Measurements from ENCODE around the gene PLEKHG7. TPM values are rescaled to one million over a fixed set of nuclear protein-coding genes. Genes with fewer than 3 reads are reported as not detected.
A peak's percentile ranks its signal among the peaks of the same experiment; 100 is the strongest.

Gene PLEKHG7
- total RNA-seq, 4 donors from 2014 or later: not detected

DNA sequence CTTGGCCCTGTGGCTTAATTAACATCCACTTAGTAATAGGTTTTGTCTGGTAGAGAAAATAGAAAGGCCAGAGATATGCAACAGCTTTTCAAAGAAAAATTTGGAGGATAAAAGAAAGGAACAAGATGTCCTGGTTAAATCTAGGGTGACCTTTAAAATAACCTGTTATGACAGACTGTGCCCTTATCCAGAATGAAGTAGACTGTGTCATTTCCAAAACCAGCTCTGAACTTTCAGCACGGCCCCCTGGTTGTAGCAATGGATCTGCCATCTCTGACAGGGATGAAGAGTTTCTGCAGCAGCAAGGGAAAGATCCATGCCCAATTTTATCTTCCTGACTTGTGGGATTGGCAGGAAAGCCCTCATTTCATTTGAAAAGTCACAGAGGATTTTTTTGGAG lies 5.1 kb downstream of the PLEKHG7 start:
- 75 to 86% methylated on average over 1 of the region's 1 CpG for WGBS, 2 donors

DNA sequence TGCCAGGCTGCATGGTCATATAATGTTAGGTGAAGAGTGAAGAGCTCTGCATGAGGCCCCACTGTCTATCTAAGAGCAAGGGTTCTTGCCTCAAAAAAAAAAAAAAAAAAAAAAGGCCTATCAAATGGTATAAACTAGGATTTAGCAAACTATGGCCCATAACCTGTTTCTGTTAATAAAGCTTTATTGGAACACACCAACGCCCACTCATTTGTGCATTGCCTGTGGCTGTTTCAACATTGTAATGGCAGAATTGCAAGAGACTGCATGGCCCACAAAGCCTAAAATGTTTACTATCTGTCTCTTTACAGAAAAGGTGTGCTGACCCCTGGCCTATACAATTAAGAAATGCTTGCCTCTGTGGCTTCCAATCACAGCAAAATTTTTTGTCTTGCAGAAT lies 12.8 kb downstream of the PLEKHG7 start:
- WGBS, 2 donors: 0 to 63% methylated on average over 1 of the region's 1 CpG
- TF ChIP-seq, protein P1, sequence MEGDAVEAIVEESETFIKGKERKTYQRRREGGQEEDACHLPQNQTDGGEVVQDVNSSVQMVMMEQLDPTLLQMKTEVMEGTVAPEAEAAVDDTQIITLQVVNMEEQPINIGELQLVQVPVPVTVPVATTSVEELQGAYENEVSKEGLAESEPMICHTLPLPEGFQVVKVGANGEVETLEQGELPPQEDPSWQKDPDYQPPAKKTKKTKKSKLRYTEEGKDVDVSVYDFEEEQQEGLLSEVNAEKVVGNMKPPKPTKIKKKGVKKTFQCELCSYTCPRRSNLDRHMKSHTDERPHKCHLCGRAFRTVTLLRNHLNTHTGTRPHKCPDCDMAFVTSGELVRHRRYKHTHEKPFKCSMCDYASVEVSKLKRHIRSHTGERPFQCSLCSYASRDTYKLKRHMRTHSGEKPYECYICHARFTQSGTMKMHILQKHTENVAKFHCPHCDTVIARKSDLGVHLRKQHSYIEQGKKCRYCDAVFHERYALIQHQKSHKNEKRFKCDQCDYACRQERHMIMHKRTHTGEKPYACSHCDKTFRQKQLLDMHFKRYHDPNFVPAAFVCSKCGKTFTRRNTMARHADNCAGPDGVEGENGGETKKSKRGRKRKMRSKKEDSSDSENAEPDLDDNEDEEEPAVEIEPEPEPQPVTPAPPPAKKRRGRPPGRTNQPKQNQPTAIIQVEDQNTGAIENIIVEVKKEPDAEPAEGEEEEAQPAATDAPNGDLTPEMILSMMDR (IDR thresholded peaks at IDR 0.05): no peak
- no peak for TF ChIP-seq POLR2A (IDR thresholded peaks at IDR 0.05)
- DNase-seq: no peak
- no peak overlapping the region for H3K4me3 ChIP-seq
- no peaks in the 10 kb centered on the region for H3K36me3 ChIP-seq
- H3K9me3 ChIP-seq: no peaks in the 10 kb centered on the region
- no peak overlapping the region for H3K27ac ChIP-seq
- no peaks in the 10 kb centered on the region for H3K27me3 ChIP-seq
- H3K4me1 ChIP-seq: no peaks in the 10 kb centered on the region
- intact Hi-C loops (cut with DNase I): no loop called here

More for the DNA sequence above, 5.1 kb downstream of the PLEKHG7 start:
- H3K27ac ChIP-seq: no peak overlapping the region
- H3K9me3 ChIP-seq: no peaks in the 10 kb centered on the region
- no peak for DNase-seq
- no peaks in the 10 kb centered on the region for H3K27me3 ChIP-seq
- intact Hi-C loops (cut with DNase I): no loop called here
- H3K36me3 ChIP-seq: no peaks in the 10 kb centered on the region
- TF ChIP-seq, protein P1 (IDR thresholded peaks at IDR 0.05): no peak
- no peak for TF ChIP-seq POLR2A (IDR thresholded peaks at IDR 0.05)
- H3K4me3 ChIP-seq: no peak overlapping the region
- H3K4me1 ChIP-seq: no peaks in the 10 kb centered on the region

DNA sequence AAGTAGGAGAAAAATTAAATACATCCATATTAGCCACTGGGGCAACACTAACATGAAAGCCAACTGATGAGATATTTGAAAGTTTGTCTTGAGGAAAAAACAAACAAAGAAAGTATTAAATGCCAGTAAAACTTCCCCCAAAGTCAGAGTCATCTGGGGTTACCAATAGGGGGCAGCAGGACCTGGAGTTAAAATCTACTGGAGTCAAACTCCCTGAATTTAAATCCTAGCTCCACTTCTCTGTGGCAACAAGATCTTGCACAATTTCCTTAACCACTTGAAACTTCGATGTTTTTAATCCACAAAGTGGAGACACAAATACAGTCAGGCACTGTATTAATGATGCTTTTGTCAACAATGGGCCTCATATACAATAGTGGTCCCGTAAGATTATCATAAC lies 14.4 kb downstream of the PLEKHG7 start:
- Histone ChIP-seq H3K9me3 (no peaks in the 10 kb centered on the region), H3K4me1 (no peaks in the 10 kb centered on the region), H3K36me3 (no peaks in the 10 kb centered on the region), H3K27ac (no peak overlapping the region), H3K4me3 (no peak overlapping the region), H3K27me3 (no peaks in the 10 kb centered on the region)
- no peak for TF ChIP-seq POLR2A (IDR thresholded peaks at IDR 0.05)
- TF ChIP-seq, protein P1 (IDR thresholded peaks at IDR 0.05): peak in 3 of 6 experiments; percentile 11 to 34 (median 23)
- intact Hi-C loops (cut with DNase I): no loop called here
- DNase-seq: no peak
- WGBS, 2 donors: 58 to 64% methylated on average over 2 of the region's 2 CpGs

DNA sequence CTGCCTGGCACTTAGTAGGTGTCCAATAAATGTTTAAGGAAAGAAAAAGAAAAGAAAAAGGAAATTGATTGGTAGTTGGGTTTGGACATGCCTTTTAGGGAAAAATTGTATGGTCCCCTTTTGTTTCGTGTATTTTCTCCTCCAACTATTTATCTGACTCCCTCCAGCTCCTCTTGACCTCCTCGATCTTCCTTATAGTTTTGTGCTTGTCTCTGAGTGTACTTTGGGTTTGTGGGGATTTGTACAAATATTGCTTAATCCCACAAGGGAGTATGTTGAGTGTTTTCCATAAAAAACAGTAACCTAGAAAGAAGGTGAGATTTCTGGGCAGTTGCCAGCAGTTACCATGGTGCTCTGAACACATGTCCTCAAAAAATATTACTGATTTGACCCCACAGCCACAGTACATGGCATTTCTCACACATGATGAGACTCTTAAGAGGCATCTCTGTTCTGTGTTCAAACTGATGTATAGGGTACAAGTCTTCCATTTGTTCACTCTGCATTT lies 15.7 kb downstream of the PLEKHG7 start:
- Histone ChIP-seq H3K36me3 (no peaks in the 10 kb centered on the region), H3K4me1 (no peaks in the 10 kb centered on the region), H3K4me3 (no peak overlapping the region), H3K27me3 (no peaks in the 10 kb centered on the region), H3K27ac (no peak overlapping the region), H3K9me3 (no peaks in the 10 kb centered on the region)
- WGBS, 2 donors: 74 to 87% methylated on average over 2 of the region's 2 CpGs
- no peak for DNase-seq
- TF ChIP-seq, protein P1 (IDR thresholded peaks at IDR 0.05): no peak
- no peak for TF ChIP-seq POLR2A (IDR thresholded peaks at IDR 0.05)
- intact Hi-C loops (cut with DNase I): no loop called here

DNA sequence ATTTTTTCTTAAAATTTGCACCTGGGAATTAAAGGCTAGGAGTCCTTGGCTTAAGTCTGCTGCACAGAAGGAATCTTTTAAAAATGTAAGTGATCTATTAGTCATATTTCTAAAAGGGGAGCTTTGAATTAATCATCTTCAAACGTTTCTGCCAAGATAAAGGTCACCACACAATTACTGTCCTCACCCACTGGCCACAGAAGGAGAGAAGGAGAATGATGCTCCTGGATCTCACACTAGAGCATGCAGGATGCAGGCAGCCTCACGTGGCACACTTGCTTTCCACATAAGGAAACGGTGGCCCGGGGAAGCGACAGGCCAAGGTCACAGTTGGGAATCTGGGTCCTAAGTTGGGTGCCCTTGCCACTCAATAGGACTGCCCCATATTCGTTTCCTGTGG lies 16.9 kb downstream of the PLEKHG7 start:
- no peaks in the 10 kb centered on the region for H3K9me3 ChIP-seq
- no peaks in the 10 kb centered on the region for H3K36me3 ChIP-seq
- H3K4me1 ChIP-seq: no peaks in the 10 kb centered on the region
- no peak for TF ChIP-seq POLR2A (IDR thresholded peaks at IDR 0.05)
- TF ChIP-seq, protein P1 (IDR thresholded peaks at IDR 0.05): no peak
- H3K27ac ChIP-seq: no peak overlapping the region
- WGBS, 2 donors: 44 to 55% methylated on average over 6 of the region's 6 CpGs
- no peak for DNase-seq
- intact Hi-C loops (cut with DNase I): no loop called here
- no peaks in the 10 kb centered on the region for H3K27me3 ChIP-seq
- no peak overlapping the region for H3K4me3 ChIP-seq

All from esophagus squamous epithelium (tissue), 5 donors.